Measurements from ENCODE around the gene KCNG4.

The KCNG4 gene

DNA sequence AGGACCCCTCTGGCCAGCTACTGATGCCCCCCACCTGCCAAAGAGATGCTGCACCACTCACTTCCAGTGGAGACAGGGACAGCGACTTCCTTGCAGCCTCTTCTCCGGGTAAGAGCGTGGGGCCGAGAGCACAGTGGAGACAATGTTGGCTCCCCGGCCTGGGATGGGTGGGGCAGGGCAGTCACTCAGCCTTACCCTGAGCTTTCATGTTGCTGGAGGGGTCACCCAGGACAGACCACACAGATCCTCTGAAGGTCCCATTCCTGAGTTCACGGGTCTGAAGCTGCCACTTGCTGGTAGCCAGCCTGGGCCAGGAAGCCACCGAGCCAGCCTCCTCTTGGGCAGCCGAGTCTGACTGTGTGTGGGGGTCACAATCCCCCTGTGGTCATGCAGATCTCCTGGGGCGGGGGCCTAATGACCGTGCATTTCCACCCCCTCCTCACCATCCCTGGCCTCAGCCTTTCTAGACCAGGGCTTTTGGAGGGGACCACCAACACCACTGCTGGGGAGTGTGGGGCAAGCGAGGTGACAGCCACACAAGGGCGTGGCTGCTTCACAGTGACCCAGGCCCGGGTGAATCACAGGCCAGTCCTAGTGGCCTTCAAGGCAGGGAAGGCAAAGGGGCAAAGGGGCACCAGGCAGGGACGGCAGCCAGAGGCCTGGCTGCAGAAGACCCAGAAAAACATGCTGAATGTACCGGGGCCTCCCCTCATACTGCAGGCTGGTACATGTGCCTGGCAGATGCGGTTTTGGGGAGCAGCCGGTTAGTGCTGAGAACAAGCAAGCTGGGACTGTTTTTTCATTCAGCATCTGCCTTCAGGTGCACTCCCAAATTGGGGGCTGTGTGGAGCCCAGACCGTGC, 63.4 kb downstream of the KCNG4 start:
- DNase-seq (ENCODE audit: low read depth): no peak
- no peak overlapping the region for H3K4me3 ChIP-seq (ENCODE audit: low read depth, low read length)
- TF ChIP-seq, protein P1, sequence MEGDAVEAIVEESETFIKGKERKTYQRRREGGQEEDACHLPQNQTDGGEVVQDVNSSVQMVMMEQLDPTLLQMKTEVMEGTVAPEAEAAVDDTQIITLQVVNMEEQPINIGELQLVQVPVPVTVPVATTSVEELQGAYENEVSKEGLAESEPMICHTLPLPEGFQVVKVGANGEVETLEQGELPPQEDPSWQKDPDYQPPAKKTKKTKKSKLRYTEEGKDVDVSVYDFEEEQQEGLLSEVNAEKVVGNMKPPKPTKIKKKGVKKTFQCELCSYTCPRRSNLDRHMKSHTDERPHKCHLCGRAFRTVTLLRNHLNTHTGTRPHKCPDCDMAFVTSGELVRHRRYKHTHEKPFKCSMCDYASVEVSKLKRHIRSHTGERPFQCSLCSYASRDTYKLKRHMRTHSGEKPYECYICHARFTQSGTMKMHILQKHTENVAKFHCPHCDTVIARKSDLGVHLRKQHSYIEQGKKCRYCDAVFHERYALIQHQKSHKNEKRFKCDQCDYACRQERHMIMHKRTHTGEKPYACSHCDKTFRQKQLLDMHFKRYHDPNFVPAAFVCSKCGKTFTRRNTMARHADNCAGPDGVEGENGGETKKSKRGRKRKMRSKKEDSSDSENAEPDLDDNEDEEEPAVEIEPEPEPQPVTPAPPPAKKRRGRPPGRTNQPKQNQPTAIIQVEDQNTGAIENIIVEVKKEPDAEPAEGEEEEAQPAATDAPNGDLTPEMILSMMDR (IDR thresholded peaks at IDR 0.05; ENCODE audit: low read depth, low read length, missing control alignments): no peak

DNA sequence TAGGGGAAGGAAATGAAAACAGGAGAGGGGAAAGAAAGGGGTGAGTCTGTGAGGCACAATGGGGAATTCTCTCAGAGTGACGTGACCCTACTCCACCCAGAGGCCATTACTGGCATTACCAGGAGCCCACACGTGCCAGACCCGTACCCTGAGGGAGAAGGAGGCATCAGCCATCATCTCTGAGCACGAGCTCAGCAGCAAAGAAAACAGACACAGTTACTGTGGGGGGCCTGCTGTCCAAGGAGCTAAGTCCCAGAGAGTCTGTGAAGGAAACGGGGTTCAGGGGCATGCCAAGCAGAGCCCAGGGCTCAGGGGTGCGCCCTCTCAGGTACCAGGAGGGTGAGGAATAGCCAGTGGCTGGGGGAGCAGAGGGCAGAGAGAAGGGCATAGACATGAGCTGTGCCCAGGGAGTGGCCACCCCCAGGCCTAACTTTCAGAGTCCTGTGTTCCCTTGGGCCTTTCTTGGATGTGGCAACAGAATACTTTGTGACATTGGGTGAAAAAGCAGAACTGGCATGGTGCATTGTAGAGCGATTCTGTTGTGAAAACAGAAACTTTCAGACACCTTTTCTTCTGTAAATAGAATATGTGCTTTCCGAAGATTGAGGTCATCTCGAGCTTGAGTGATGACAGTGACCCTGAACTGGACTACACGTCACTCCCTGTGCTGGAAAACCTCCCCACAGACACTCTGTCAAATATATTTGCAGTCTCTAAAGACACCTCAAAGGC, 64.3 kb downstream of the KCNG4 start:
- TF ChIP-seq, protein P1 (IDR thresholded peaks at IDR 0.05; ENCODE audit: low read depth, low read length, missing control alignments): peak; percentile 94
- H3K4me3 ChIP-seq (ENCODE audit: low read depth, low read length): 0 out of 2 replicates have a peak overlapping the region, but pooled peaks have one; percentile 6
- peak; percentile 39 for DNase-seq (ENCODE audit: low read depth)

DNA sequence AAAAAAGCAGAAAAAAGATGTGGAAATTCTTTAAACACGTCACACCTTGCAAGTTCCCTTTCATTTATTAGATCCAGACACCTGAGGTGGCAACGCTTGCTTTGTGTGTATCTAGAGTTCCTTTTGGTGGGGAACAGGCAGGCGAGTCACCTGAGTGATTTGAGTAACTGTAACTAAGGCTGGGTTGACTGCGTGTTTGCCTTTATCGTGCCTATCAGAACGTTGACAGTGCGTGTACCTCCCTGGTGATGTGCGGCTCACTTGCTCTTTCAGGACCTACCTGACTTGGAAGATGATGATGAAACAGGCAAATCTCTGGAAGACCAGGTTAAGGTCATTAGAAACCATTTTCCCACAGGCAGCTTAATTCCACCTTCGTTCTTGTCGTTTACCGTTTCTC, 65.4 kb downstream of the KCNG4 start:
- no peak for DNase-seq (ENCODE audit: low read depth)
- H3K4me3 ChIP-seq (ENCODE audit: low read depth, low read length): no peak overlapping the region
- TF ChIP-seq, protein P1 (IDR thresholded peaks at IDR 0.05; ENCODE audit: low read depth, low read length, missing control alignments): no peak

DNA sequence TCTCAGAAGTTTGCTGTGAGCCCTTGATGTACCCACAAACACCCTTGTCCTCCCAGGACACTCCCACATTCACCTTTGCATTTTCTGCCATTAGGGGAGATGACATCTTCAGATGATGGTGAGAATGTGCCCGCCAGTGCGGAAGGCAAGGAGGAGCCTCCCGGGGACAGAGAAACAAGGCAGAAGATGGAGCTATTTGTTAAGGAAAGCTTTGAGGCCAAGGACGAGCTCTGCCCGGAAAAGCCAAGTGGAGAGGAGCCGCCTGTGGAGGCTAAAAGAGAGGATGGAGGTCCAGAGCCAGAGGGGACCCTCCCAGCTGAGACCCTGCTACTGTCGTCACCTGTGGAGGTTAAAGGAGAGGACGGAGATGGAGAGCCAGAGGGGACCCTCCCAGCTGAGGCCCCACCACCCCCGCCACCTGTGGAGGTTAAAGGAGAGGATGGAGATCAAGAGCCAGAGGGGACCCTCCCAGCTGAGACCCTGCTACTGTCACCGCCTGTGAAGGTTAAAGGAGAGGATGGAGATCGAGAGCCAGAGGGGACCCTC, 70.0 kb downstream of the KCNG4 start:
- H3K4me3 ChIP-seq (ENCODE audit: low read depth, low read length): no peak overlapping the region
- DNase-seq (ENCODE audit: low read depth): no peak
- TF ChIP-seq, protein P1 (IDR thresholded peaks at IDR 0.05; ENCODE audit: low read depth, low read length, missing control alignments): no peak

Data from GM12864 (cell line).